ENCODE data around the gene VAV3.

- TF ChIP-seq FOXP4 (CRISPR knock-in tag; IDR thresholded peaks at IDR 0.05) (no peak), SMC3 (IDR thresholded peaks at IDR 0.05; ENCODE audit: low read length) (no peak), RAD21 (CRISPR knock-in tag; IDR thresholded peaks at IDR 0.05) (no peak), NFYB (CRISPR knock-in tag; IDR thresholded peaks at IDR 0.05) (no peak), USF2 (IDR thresholded peaks at IDR 0.05; ENCODE audit: low read depth, low read length) (no peak), USF2 (CRISPR knock-in tag; IDR thresholded peaks at IDR 0.05; ENCODE audit: borderline replicate concordance) (no peak), ZNF724P (CRISPR knock-in tag; IDR thresholded peaks at IDR 0.05; ENCODE audit: borderline replicate concordance) (no peak), ZSCAN30 (CRISPR knock-in tag; IDR thresholded peaks at IDR 0.05) (no peak), HMGA1 (CRISPR knock-in tag; conservative IDR thresholded peaks at IDR 0.05) (no peak), NR1H2 (CRISPR knock-in tag; IDR thresholded peaks at IDR 0.05; ENCODE audit: borderline replicate concordance, low read depth) (no peak), CTCF (CRISPR knock-in tag; IDR thresholded peaks at IDR 0.05) (no peak)
Observed at GRCh38 chr1:107930292-107930691, 34.7 kb downstream of the VAV3 start.
